Smooth muscle cell (in vitro differentiated cells): ENCODE measurements around the gene ZEB2. TPM values are rescaled to one million over a fixed set of nuclear protein-coding genes. Genes with fewer than 3 reads are reported as not detected.

Experiments
- DNase-seq: peaks from one replicate; lab custom pipeline; 2025; ENCODE audit not compliant: unreplicated experiment; lab: John Stamatoyannopoulos, UW
- H2AFZ ChIP-seq: fragments of 200-600 bp; sonication (generic); 2 replicates; pipeline ENCODE4 v1.6.0; 2016; ENCODE audit warnings: antibody characterized with exemption, low read depth, mild to moderate bottlenecking
- H3F3A ChIP-seq: fragments of 200-600 bp; sonication (generic); 2 replicates; pipeline ENCODE4 v1.6.0; 2017; ENCODE audit warnings: antibody characterized with exemption, low read depth
- H3K27ac ChIP-seq: fragments of 200-600 bp; sonication (generic); 2 replicates; pipeline ENCODE4 v1.5.1; 2016; ENCODE audit warnings: low read depth, mild to moderate bottlenecking
- H3K27me3 ChIP-seq: fragments of 200-600 bp; sonication (generic); 2 replicates; pipeline ENCODE4 v1.6.1; 2016; ENCODE audit warnings: low read depth, mild to moderate bottlenecking
- H3K36me3 ChIP-seq: fragments of 200-600 bp; sonication (generic); 2 replicates; pipeline ENCODE4 v1.5.1; 2016; ENCODE audit warnings: low read depth
- H3K4me1 ChIP-seq: fragments of 200-600 bp; sonication (generic); 2 replicates; pipeline ENCODE4 v1.5.1; 2016; ENCODE audit warnings: low read depth
- H3K4me2 ChIP-seq: fragments of 200-600 bp; sonication (generic); 2 replicates; pipeline ENCODE4 v1.6.0; 2016; ENCODE audit warnings: mild to moderate bottlenecking
- H3K4me3 ChIP-seq: fragments of 200-600 bp; sonication (generic); 2 replicates; pipeline ENCODE4 v1.5.1; 2016; ENCODE audit warnings: mild to moderate bottlenecking
- H3K79me2 ChIP-seq: fragments of 200-600 bp; sonication (generic); 2 replicates; pipeline ENCODE4 v1.6.0; 2016; ENCODE audit warnings: low read depth, mild to moderate bottlenecking
- H3K9ac ChIP-seq: fragments of 200-600 bp; sonication (generic); 2 replicates; pipeline ENCODE4 v1.6.0; 2016; ENCODE audit warnings: low read depth
- H3K9me3 ChIP-seq: fragments of 200-600 bp; sonication (generic); replicated peaks from 2 replicates; pipeline ENCODE4 v1.5.1; 2016; ENCODE audit warnings: low read depth
- H4K20me1 ChIP-seq: fragments of 200-600 bp; sonication (generic); 2 replicates; pipeline ENCODE4 v1.6.0; 2016; ENCODE audit warnings: low read depth
- CTCF ChIP-seq: fragments of 200-600 bp; sonication (generic); IDR thresholded peaks from 2 replicates; pipeline ENCODE4 v1.5.1; 2017; ENCODE audit warnings: borderline replicate concordance, mild to moderate bottlenecking, antibody characterized with exemption; ENCODE audit not compliant: insufficient read depth, poor library complexity, severe bottlenecking
- WGBS: methylation state at CpG from one replicate; pipeline ENCODE4 v1.1.7; 2016; ENCODE audit warnings: low lambda C conversion rate; 5-methylcytosine and 5-hydroxymethylcytosine counted together
- polyA plus RNA-seq: library from polyadenylated mRNA; unstranded; fragments of >200 nt; fragmentation: Nextera tagmentation; extraction: Ambion mirVana; gene quantifications from 2 replicates; pipeline ENCODE4 v1.2.1, GENCODE V29; 2016
- total RNA-seq: library from RNA; depleted of rRNA; stranded (reverse); fragments of >200 nt; gene quantifications from 2 replicates; pipeline ENCODE4 v1.2.3, GENCODE V29; 2014

Gene ZEB2
- total and polyA plus RNA-seq, 2 experiments from 2014 or later: 67.5 to 148 TPM

GRCh38 chr2:144514616-144515091 lies 5.3 kb downstream of the ZEB2 start:
- Histone ChIP-seq H3K9me3 (no peaks in the 10 kb centered on the region), H4K20me1 (peaks cover 50% of the 10 kb centered on the region), H3K79me2 (peaks cover 100% of the 10 kb centered on the region), H3K4me1 (peaks cover 54% of the 10 kb centered on the region), H3K9ac (peak overlapping the region; percentile 98), H3K4me3 (peak overlapping the region; percentile 82), H3K36me3 (no peaks in the 10 kb centered on the region), H2AFZ (no peak overlapping the region), H3K27me3 (no peaks in the 10 kb centered on the region), H3K4me2 (peak overlapping the region; percentile 91), H3F3A (peaks cover 22% of the 10 kb centered on the region), H3K27ac (peak overlapping the region; percentile 98)
- no peak for TF ChIP-seq CTCF
- WGBS: 12% methylated on average over 6 of the region's 6 CpGs
- no peak for DNase-seq

GRCh38 chr2:144513388-144514101 lies 6.4 kb downstream of the ZEB2 start:
- peaks cover 65% of the 10 kb centered on the region for H3K4me1 ChIP-seq
- DNase-seq: no peak
- no peak for TF ChIP-seq CTCF
- WGBS: 3% methylated on average over 18 of the region's 18 CpGs
- no peaks in the 10 kb centered on the region for H3K9me3 ChIP-seq
- H3K4me2 ChIP-seq: peak overlapping the region; percentile 91
- peak overlapping the region; percentile 98 for H3K27ac ChIP-seq
- H3K79me2 ChIP-seq: peaks cover 100% of the 10 kb centered on the region
- peak overlapping the region; percentile 98 for H3K9ac ChIP-seq
- H4K20me1 ChIP-seq: peaks cover 57% of the 10 kb centered on the region
- H3K36me3 ChIP-seq: no peaks in the 10 kb centered on the region
- H3K27me3 ChIP-seq: no peaks in the 10 kb centered on the region
- no peak overlapping the region for H2AFZ ChIP-seq
- peak overlapping the region; percentile 82 for H3K4me3 ChIP-seq
- peaks cover 27% of the 10 kb centered on the region for H3F3A ChIP-seq

GRCh38 chr2:144512891-144513351 lies 7.0 kb downstream of the ZEB2 start:
- Histone ChIP-seq H3K27me3 (no peaks in the 10 kb centered on the region), H3K9ac (peak overlapping the region; percentile 98), H3K4me3 (peak overlapping the region; percentile 82), H3K79me2 (peaks cover 100% of the 10 kb centered on the region), H3K27ac (peak overlapping the region; percentile 98), H3K9me3 (no peaks in the 10 kb centered on the region), H3F3A (peaks cover 27% of the 10 kb centered on the region), H3K4me1 (peaks cover 71% of the 10 kb centered on the region), H3K4me2 (peak overlapping the region; percentile 91), H3K36me3 (no peaks in the 10 kb centered on the region), H4K20me1 (peaks cover 63% of the 10 kb centered on the region), H2AFZ (no peak overlapping the region)
- WGBS: 3% methylated on average over 5 of the region's 5 CpGs
- no peak for TF ChIP-seq CTCF
- no peak for DNase-seq

- Histone ChIP-seq H3K27ac (peak overlapping the region; percentile 98), H3K4me3 (peak overlapping the region; percentile 82), H4K20me1 (peaks cover 68% of the 10 kb centered on the region), H3K79me2 (peaks cover 100% of the 10 kb centered on the region), H2AFZ (no peak overlapping the region), H3K36me3 (no peaks in the 10 kb centered on the region), H3F3A (peaks cover 27% of the 10 kb centered on the region), H3K9ac (peak overlapping the region; percentile 98), H3K4me2 (peak overlapping the region; percentile 91), H3K27me3 (no peaks in the 10 kb centered on the region), H3K9me3 (no peaks in the 10 kb centered on the region), H3K4me1 (peaks cover 76% of the 10 kb centered on the region)
- no peak for DNase-seq
- WGBS: 10% methylated on average over 3 of the region's 3 CpGs
- no peak for TF ChIP-seq CTCF
Observed at GRCh38 chr2:144512470-144512869, 7.4 kb downstream of the ZEB2 start.
